HL-60 (cell line): ENCODE measurements around the gene VPS51.

Experiments
- GABPA ChIP-seq: IDR thresholded peaks from 2 replicates; pipeline ENCODE4 v1.6.1; 2012; ENCODE audit warnings: low read depth
- POLR2AphosphoS5 ChIP-seq: IDR thresholded peaks from 2 replicates; pipeline ENCODE4 v1.6.1; 2012; ENCODE audit warnings: low read depth
- TF ChIP-seq, protein P1 (sequence below): IDR thresholded peaks from 2 replicates; pipeline ENCODE4 v1.6.1; 2012; ENCODE audit warnings: low read depth; ENCODE audit not compliant: insufficient replicate concordance
- TF ChIP-seq, protein P2 (sequence below): IDR thresholded peaks from one replicate; pipeline ENCODE4 v1.5.1; 2011; ENCODE audit warnings: low read length, control low read depth, inconsistent platforms; ENCODE audit not compliant: insufficient read depth

DNA sequence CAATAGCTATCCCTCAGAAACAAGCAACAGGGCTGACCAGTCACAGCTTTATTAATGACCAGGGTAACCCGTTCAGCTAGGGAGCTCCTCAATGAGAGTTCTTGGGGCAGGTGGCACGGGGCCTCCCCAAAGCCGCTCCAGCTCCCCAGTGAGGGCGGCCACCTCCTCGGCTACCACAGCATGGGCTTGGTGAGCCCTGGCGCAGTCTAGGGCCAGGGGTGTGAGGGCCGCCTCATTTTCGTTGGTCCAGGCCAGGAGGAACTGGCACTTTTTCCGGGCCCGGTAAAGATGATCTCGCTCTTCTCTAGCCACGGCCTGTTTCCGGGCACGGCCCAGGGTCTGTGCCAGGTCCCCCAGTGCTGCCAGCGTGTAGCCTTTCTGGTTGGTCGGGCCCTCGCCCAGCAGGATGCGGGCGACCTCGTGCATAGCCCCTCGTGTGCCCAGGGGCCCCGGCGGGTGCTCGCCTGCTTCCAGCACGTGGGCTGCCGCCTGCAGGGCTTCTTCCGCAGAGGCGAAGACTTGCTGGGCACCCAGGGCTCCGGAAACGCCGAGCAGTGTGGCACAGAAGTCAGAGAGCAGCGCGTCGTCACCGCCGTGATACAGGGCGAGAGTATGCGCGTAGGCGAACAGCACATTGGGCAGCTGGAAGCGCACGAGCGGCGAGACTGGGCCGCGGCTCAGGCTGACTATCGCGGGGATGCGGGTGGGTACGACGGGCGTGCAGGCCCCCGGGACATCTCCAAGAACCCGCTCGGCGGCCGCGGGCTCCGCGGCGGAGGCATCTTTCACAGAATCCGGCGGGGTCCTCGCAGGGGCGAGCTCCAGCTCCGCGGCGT lies 20.6 kb downstream of the VPS51 start:
- TF ChIP-seq, protein P1, sequence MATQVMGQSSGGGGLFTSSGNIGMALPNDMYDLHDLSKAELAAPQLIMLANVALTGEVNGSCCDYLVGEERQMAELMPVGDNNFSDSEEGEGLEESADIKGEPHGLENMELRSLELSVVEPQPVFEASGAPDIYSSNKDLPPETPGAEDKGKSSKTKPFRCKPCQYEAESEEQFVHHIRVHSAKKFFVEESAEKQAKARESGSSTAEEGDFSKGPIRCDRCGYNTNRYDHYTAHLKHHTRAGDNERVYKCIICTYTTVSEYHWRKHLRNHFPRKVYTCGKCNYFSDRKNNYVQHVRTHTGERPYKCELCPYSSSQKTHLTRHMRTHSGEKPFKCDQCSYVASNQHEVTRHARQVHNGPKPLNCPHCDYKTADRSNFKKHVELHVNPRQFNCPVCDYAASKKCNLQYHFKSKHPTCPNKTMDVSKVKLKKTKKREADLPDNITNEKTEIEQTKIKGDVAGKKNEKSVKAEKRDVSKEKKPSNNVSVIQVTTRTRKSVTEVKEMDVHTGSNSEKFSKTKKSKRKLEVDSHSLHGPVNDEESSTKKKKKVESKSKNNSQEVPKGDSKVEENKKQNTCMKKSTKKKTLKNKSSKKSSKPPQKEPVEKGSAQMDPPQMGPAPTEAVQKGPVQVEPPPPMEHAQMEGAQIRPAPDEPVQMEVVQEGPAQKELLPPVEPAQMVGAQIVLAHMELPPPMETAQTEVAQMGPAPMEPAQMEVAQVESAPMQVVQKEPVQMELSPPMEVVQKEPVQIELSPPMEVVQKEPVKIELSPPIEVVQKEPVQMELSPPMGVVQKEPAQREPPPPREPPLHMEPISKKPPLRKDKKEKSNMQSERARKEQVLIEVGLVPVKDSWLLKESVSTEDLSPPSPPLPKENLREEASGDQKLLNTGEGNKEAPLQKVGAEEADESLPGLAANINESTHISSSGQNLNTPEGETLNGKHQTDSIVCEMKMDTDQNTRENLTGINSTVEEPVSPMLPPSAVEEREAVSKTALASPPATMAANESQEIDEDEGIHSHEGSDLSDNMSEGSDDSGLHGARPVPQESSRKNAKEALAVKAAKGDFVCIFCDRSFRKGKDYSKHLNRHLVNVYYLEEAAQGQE = no peak
- peak; percentile 55; the same call in 1 of the 2 replicates for TF ChIP-seq POLR2AphosphoS5
- TF ChIP-seq, protein P2, sequence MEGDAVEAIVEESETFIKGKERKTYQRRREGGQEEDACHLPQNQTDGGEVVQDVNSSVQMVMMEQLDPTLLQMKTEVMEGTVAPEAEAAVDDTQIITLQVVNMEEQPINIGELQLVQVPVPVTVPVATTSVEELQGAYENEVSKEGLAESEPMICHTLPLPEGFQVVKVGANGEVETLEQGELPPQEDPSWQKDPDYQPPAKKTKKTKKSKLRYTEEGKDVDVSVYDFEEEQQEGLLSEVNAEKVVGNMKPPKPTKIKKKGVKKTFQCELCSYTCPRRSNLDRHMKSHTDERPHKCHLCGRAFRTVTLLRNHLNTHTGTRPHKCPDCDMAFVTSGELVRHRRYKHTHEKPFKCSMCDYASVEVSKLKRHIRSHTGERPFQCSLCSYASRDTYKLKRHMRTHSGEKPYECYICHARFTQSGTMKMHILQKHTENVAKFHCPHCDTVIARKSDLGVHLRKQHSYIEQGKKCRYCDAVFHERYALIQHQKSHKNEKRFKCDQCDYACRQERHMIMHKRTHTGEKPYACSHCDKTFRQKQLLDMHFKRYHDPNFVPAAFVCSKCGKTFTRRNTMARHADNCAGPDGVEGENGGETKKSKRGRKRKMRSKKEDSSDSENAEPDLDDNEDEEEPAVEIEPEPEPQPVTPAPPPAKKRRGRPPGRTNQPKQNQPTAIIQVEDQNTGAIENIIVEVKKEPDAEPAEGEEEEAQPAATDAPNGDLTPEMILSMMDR = no peak
- 0 out of 2 replicates have a peak, but pooled peaks have one; percentile 19 for TF ChIP-seq GABPA
